SH-SY5Y (cell line): ENCODE measurements around the gene NAALADL1.

Source experiments
- GATA2 ChIP-seq: IDR thresholded peaks from 2 replicates; pipeline ENCODE4 v1.6.1; 2011; ENCODE audit warnings: mild to moderate bottlenecking, low read depth, low read length
- GATA3 ChIP-seq: IDR thresholded peaks from 2 replicates; pipeline ENCODE4 v1.6.1; 2011; ENCODE audit warnings: low read depth, mild to moderate bottlenecking, low read length, moderate library complexity

DNA sequence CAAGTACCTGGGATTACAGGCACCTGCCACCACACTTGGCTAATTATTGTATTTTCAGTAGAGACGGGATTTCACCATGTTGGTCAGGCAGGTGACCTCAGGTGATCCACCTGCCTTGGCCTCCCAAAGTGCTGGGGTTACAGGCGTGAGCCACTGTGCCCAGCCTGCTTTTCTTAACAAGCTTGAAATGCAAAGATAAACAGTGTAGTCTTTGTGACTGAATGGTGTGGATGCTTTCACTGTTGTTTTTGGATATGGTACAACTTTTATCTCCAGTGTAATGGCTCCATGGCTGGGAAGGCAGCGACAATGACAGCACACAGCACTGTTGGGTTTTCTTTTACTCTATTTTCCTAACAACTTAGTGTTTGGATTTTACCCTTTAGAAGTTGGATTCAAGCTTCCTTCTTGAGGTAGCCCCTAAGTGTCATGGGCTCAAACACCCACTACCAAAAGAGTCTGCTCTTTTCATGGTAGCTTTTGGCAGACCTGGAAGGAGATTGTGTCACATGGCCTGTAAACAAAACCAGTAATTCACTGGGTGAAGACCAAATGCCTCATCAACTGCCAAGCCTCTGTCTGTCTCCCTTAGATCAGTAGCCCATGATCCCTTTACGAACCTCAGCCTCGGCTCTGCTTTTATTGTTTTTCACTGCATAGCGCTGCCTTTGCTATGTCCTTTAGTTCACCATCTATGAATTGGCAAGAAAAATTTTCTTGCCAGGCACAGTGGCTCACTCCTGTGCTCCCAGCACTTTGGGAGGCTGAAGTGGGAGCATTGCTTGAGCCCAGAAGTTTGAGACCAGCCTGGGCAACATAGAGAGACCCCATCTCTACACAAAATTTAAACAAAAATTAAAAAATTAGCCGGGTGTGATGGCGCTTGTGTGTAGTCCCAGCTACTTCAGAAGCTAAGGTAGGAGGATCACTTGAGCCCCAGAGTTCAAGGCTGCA, 44.1 kb upstream of the NAALADL1 start:
- no peak for TF ChIP-seq GATA2
- no peak for TF ChIP-seq GATA3
